Endothelial cell (in vitro differentiated cells): ENCODE data around the gene MORC2. TPM values are rescaled to one million over a fixed set of nuclear protein-coding genes. Genes with fewer than 3 reads are reported as not detected.

ENCODE experiments used
- DNase-seq: peaks from one replicate; pipeline ENCODE4 v3.0.0; 2021; ENCODE audit warnings: low spot score
- H3K27ac Mint-ChIP-seq: one replicate; pipeline ENCODE4 v1.8.0; 2021; ENCODE audit warnings: mixed read lengths, inconsistent platforms; ENCODE audit not compliant: unreplicated experiment
- H3K27me3 Mint-ChIP-seq: one replicate; pipeline ENCODE4 v1.8.0; 2021; ENCODE audit warnings: mild to moderate bottlenecking, moderate library complexity, mixed read lengths, inconsistent platforms; ENCODE audit not compliant: unreplicated experiment
- H3K36me3 Mint-ChIP-seq: one replicate; pipeline ENCODE4 v1.8.0; 2021; ENCODE audit warnings: mild to moderate bottlenecking, low read depth, mixed read lengths, inconsistent platforms; ENCODE audit not compliant: unreplicated experiment
- H3K4me1 Mint-ChIP-seq: one replicate; pipeline ENCODE4 v1.8.0; 2021; ENCODE audit warnings: mild to moderate bottlenecking, mixed read lengths, inconsistent platforms; ENCODE audit not compliant: unreplicated experiment
- H3K4me3 Mint-ChIP-seq: one replicate; pipeline ENCODE4 v1.8.0; 2021; ENCODE audit warnings: mild to moderate bottlenecking, mixed read lengths, inconsistent platforms; ENCODE audit not compliant: unreplicated experiment
- H3K9me3 Mint-ChIP-seq: one replicate; pipeline ENCODE4 v1.8.0; 2021; ENCODE audit warnings: mixed read lengths, inconsistent platforms; ENCODE audit not compliant: unreplicated experiment
- total RNA-seq: library from RNA; stranded (reverse); fragmentation: NEBNext Ultra II Directional; extraction: Animal tissue kit (Norgen Biotek cat#: 25700); gene quantifications from one replicate; pipeline ENCODE4 v1.2.1, GENCODE V29; 2021; ENCODE audit not compliant: unreplicated experiment
- TF ChIP-seq, protein P1 (sequence below): fragments of 200-600 bp; sonication (generic); IDR thresholded peaks from one replicate; pipeline ENCODE4 v1.5.0; 2021; ENCODE audit warnings: antibody characterized with exemption; ENCODE audit not compliant: unreplicated experiment

The MORC2 gene
- total RNA-seq, 1 donor from 2014 or later: 56.2 TPM

DNA sequence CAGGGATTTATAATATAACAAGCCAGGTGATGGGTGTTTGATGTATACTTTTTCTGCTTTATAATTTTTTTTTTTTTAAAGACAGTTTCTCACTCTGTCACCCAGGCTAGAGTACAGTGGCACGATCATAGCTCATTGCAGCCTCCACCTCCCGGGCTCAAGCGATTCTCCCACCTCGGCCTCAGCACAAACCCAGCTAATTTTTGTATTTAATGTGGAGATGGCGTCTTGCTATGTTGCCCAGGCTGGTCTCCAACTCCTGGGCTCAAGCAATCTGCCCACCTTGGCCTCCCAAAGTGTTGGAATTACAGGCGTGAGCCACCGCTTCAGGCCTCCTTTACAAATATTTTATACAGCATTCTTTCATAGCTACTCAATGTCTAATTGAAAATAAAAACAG lies 48.6 kb downstream of the MORC2 start:
- Mint-ChIP-seq H3K9me3 (no peaks in the 10 kb centered on the region), H3K27me3 (peaks cover 3% of the 10 kb centered on the region), H3K4me1 (peaks cover 15% of the 10 kb centered on the region), H3K36me3 (peaks cover 19% of the 10 kb centered on the region), H3K27ac (no peak overlapping the region), H3K4me3 (no peak overlapping the region)
- TF ChIP-seq, protein P1, sequence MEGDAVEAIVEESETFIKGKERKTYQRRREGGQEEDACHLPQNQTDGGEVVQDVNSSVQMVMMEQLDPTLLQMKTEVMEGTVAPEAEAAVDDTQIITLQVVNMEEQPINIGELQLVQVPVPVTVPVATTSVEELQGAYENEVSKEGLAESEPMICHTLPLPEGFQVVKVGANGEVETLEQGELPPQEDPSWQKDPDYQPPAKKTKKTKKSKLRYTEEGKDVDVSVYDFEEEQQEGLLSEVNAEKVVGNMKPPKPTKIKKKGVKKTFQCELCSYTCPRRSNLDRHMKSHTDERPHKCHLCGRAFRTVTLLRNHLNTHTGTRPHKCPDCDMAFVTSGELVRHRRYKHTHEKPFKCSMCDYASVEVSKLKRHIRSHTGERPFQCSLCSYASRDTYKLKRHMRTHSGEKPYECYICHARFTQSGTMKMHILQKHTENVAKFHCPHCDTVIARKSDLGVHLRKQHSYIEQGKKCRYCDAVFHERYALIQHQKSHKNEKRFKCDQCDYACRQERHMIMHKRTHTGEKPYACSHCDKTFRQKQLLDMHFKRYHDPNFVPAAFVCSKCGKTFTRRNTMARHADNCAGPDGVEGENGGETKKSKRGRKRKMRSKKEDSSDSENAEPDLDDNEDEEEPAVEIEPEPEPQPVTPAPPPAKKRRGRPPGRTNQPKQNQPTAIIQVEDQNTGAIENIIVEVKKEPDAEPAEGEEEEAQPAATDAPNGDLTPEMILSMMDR: no peak
- DNase-seq: no peak

DNA sequence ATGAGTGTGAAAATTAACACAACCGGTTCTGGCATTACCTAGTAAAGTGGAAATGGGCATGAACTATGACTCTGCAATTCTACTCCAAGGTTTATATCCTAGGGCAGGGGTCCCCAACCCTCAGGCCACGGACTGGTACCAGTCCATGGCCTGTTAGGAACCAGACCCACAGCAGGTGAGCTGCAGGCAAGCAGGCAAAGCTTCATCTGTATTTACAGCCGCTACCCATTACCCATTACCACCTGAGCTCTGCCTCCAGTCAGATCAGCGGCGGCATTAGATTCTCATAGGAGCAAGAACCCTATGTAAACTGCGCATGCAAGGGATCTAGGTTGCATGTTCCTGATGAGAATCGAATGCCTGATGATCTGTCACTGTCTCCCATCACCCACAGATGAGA lies 49.8 kb downstream of the MORC2 start:
- H3K27ac Mint-ChIP-seq: no peak overlapping the region
- H3K4me3 Mint-ChIP-seq: no peak overlapping the region
- peaks cover 9% of the 10 kb centered on the region for H3K36me3 Mint-ChIP-seq
- peaks cover 3% of the 10 kb centered on the region for H3K27me3 Mint-ChIP-seq
- DNase-seq: no peak
- H3K4me1 Mint-ChIP-seq: peaks cover 15% of the 10 kb centered on the region
- TF ChIP-seq, protein P1: no peak
- H3K9me3 Mint-ChIP-seq: no peaks in the 10 kb centered on the region

DNA sequence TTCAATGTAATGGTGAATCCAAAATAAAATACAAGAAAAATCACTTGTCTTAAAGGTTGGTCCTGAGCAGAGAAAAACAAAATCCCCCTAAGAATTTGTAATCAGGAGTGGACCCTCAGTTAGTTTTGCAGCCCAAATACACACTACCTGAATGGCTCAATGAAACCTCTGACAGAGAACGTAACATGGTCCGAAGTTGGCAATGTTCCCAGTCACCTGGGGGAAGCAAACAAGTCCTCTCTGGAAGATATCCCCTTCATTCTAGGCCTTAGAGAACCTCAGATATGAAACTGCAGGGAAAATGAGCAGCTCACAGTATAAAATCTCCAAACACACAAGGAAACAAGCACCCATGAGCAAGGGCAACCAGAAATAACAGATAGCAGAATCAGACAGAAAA lies 58.2 kb downstream of the MORC2 start:
- Mint-ChIP-seq H3K36me3 (peaks cover 4% of the 10 kb centered on the region), H3K4me3 (no peak overlapping the region), H3K27ac (no peak overlapping the region), H3K4me1 (no peaks in the 10 kb centered on the region), H3K27me3 (no peaks in the 10 kb centered on the region), H3K9me3 (no peaks in the 10 kb centered on the region)
- DNase-seq: no peak
- TF ChIP-seq, protein P1: no peak

DNA sequence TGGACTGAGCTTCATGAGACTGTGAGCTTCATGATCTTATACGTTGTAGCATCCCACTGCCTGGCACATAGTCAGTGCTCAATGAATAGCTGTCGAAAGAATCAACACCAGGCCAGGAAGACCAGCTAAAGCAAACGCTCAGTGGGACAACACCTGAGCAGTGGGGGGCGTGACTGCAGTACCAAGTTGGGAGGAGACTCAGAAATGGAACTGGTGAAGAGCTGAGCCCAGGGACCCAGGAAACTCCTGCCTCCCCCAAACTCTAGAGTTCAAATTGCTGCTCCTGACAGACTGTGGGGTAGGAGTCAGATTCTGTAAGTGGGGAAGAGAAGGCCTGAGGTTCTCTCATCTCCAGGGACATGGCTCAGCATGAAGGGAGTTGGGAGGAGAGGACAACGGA lies 59.3 kb downstream of the MORC2 start:
- Mint-ChIP-seq H3K27ac (no peak overlapping the region), H3K4me1 (no peaks in the 10 kb centered on the region), H3K9me3 (no peaks in the 10 kb centered on the region), H3K36me3 (peaks cover 4% of the 10 kb centered on the region), H3K4me3 (no peak overlapping the region), H3K27me3 (no peaks in the 10 kb centered on the region)
- TF ChIP-seq, protein P1: no peak
- DNase-seq: no peak

DNA sequence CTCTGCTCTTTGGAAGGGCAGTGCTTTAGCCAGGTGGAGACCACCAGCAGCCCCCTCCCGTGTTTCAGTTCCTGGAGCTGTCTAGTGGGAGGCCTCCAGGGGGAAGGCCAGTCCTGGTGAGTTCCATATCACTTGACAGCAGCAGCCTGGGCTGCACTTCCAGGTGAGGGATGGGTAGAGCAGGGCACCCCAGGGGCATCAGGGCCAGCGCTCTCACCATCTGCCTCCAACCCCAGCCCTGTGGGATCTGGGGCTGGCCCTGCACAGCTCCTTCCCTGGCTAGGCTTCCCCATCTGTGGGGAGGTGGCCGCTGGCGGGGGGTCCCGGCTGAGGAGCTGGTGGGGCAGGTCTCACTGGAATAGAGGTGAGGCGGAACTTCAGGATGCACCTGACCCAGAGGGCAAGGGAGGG lies 60.5 kb downstream of the MORC2 start:
- Mint-ChIP-seq H3K4me1 (no peaks in the 10 kb centered on the region), H3K4me3 (no peak overlapping the region), H3K27me3 (no peaks in the 10 kb centered on the region), H3K9me3 (no peaks in the 10 kb centered on the region), H3K27ac (no peak overlapping the region), H3K36me3 (peaks cover 8% of the 10 kb centered on the region)
- DNase-seq: no peak
- TF ChIP-seq, protein P1: no peak
